ENCODE results near the gene ZEB1.

DNA sequence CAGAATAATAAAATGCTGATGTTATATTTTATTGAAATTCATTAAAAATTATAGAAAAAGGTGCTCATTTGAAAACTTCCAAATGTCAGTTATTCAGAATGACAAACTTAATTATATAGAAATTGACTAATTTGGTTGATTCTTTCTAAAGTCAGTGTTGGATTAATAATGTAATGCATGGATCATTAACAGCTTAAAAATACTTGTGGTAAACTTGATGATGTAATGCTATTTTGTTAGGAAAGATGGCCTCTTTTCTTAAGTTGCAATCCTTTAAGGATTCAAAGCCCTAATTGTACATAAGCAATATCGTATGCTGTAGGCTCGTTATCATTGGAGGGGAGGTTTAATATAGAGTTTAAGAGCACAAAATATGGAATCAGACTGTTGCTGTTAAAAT lies 141.2 kb downstream of the ZEB1 start:
- TF ChIP-seq CTBP1 (IDR thresholded peaks at IDR 0.05; ENCODE audit: borderline replicate concordance) = no peak
- TF ChIP-seq SUZ12 (IDR thresholded peaks at IDR 0.05) = no peak

Measured in HEK293T (cell line).